K562 (cell line): ENCODE results near the gene CCDC90B.

Experiments
- CTCF ChIP-seq, 3 experiments: IDR thresholded peaks in 2 of 3; conservative IDR thresholded peaks in 1 of 3; 2 replicates each; pipeline ENCODE4 v1.5.1; 2011 to 2012; ENCODE audit warnings: low read length in 3 of 3, mild to moderate bottlenecking in 3 of 3, control low read depth in 2 of 3, improper control_type of control experiment in 1 of 3, inconsistent platforms in 1 of 3, low read depth in 1 of 3, mixed read lengths in 1 of 3, moderate library complexity in 1 of 3; ENCODE audit not compliant: insufficient read depth in 2 of 3
- ETV5 ChIP-seq: sonication (generic); formaldehyde crosslinking; IDR thresholded peaks from 2 replicates; pipeline ENCODE4 v1.4.0; 2020; ENCODE audit warnings: low read depth, mild to moderate bottlenecking, missing genetic modification reagents
- MCM3 ChIP-seq: fragments of 450-650 bp; IDR thresholded peaks from 2 replicates; pipeline ENCODE4 v1.6.1; 2016
- TF ChIP-seq, protein P1 (sequence below): fragments of 450-650 bp; formaldehyde crosslinking; IDR thresholded peaks from 2 replicates; pipeline ENCODE4 v1.4.0; 2022; ENCODE audit warnings: missing genetic modification characterization

DNA sequence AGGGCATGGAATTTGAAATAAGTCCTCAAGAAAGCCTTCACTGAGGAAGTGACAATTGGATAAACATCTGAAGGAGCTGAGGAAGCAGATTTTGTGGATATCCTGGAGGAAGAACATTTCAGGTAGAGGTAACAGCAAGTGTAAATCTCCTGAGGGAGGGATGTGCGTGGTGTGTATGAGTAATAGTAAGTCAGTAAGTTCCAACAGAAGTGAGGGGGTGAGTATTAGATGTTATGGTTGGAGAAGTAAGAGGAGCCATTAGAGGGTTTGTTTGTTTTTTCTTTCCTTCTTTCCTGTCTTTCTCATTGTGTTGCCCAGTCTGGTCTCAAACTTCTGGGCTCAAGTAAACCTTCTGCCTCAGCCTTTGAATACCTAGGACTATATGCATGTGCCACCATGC, 63.7 kb downstream of the CCDC90B start:
- TF ChIP-seq CTCF (IDR thresholded peaks at IDR 0.05 in 2 of 3, conservative IDR thresholded peaks at IDR 0.05 in 1 of 3; ENCODE audit: insufficient read depth in 2 of 3, low read depth in 1 of 3, low read length in 3 of 3) = no peak
- no peak for TF ChIP-seq ETV5 (CRISPR knock-in tag)
- no peak for TF ChIP-seq MCM3
- TF ChIP-seq, protein P1, sequence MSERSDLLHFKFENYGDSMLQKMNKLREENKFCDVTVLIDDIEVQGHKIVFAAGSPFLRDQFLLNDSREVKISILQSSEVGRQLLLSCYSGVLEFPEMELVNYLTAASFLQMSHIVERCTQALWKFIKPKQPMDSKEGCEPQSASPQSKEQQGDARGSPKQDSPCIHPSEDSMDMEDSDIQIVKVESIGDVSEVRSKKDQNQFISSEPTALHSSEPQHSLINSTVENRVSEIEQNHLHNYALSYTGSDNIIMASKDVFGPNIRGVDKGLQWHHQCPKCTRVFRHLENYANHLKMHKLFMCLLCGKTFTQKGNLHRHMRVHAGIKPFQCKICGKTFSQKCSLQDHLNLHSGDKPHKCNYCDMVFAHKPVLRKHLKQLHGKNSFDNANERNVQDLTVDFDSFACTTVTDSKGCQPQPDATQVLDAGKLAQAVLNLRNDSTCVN = no peak
